CD14-positive monocyte (primary cell): ENCODE results near the gene PTPRD. TPM values are rescaled to one million over a fixed set of nuclear protein-coding genes. Genes with fewer than 3 reads are reported as not detected.

ENCODE experiments used
- DNase-seq, 3 donors: peaks; one replicate each; pipeline ENCODE4 v3.0.0-alpha.2; 2011 to 2022
- H2AFZ ChIP-seq: 2 replicates; pipeline ENCODE4 v1.6.0; 2012; ENCODE audit warnings: mild to moderate bottlenecking, low read depth, low read length, inconsistent platforms; ENCODE audit not compliant: insufficient read depth, poor library complexity, severe bottlenecking
- H3K27ac ChIP-seq, 2 donors: 1 replicate in 1 of 2; 2 replicates in 1 of 2; pipeline ENCODE4 v1.5.1; 2012 to 2013; ENCODE audit warnings: low read length in 2 of 2, control low read depth in 1 of 2, inconsistent platforms in 1 of 2, low read depth in 1 of 2, mild to moderate bottlenecking in 1 of 2
- H3K27me3 ChIP-seq, 2 donors: one replicate each; pipeline versions ENCODE4 v1.6.0 to v1.6.1; 2011 to 2013; ENCODE audit warnings: low read length in 2 of 2; ENCODE audit not compliant: control insufficient read depth in 2 of 2, insufficient read depth in 2 of 2
- H3K36me3 ChIP-seq, 2 donors: replicated peaks in 1 of 2; 1 replicate in 1 of 2; 2 replicates in 1 of 2; pipeline versions ENCODE4 v1.5.1 to v1.6.1; 2012 to 2013; ENCODE audit warnings: low read length in 2 of 2, control low read depth in 1 of 2, inconsistent platforms in 1 of 2, mild to moderate bottlenecking in 1 of 2; ENCODE audit not compliant: insufficient read depth in 2 of 2, control insufficient read depth in 1 of 2
- H3K4me1 ChIP-seq, 2 donors: 1 replicate in 1 of 2; 2 replicates in 1 of 2; pipeline versions ENCODE4 v1.5.1 to v1.6.1; 2012 to 2013; ENCODE audit warnings: low read length in 2 of 2, control low read depth in 1 of 2, inconsistent platforms in 1 of 2, mild to moderate bottlenecking in 1 of 2, moderate library complexity in 1 of 2; ENCODE audit not compliant: insufficient read depth in 2 of 2, control insufficient read depth in 1 of 2
- H3K4me2 ChIP-seq: replicated peaks from 2 replicates; pipeline ENCODE3; 2012; ENCODE audit warnings: low read length, moderate library complexity, mild to moderate bottlenecking; ENCODE audit not compliant: poor library complexity, severe bottlenecking; ENCODE audit errors: extremely low read depth
- H3K4me3 ChIP-seq, 3 experiments: fragments of 200-600 bp in 1 of 3; sonication (generic) in 1 of 3; replicated peaks in 1 of 3; 1 replicate in 2 of 3; 2 replicates in 1 of 3; pipeline ENCODE4 v1.5.1; 2011 to 2013; ENCODE audit warnings: low read length in 3 of 3, mild to moderate bottlenecking in 3 of 3, control low read depth in 2 of 3, low read depth in 2 of 3, inconsistent platforms in 1 of 3, moderate library complexity in 1 of 3
- H3K79me2 ChIP-seq: 2 replicates; pipeline ENCODE4 v1.6.0; 2012; ENCODE audit warnings: mild to moderate bottlenecking, control low read depth, inconsistent platforms, low read length, moderate library complexity; ENCODE audit not compliant: insufficient read depth
- H3K9ac ChIP-seq: 2 replicates; pipeline ENCODE4 v1.6.0; 2017; ENCODE audit warnings: low read length, mild to moderate bottlenecking; ENCODE audit not compliant: insufficient read depth, poor library complexity, severe bottlenecking
- H3K9me3 ChIP-seq, 2 donors: replicated peaks in 1 of 2; 1 replicate in 1 of 2; 2 replicates in 1 of 2; pipeline versions ENCODE4 v1.5.1 to v1.6.1; 2012 to 2013; ENCODE audit warnings: low read length in 2 of 2, control low read depth in 1 of 2; ENCODE audit not compliant: control insufficient read depth in 1 of 2, insufficient read depth in 1 of 2
- H4K20me1 ChIP-seq: 2 replicates; pipeline ENCODE4 v1.6.0; 2012; ENCODE audit warnings: mild to moderate bottlenecking, low read length, control low read depth, moderate library complexity; ENCODE audit not compliant: insufficient read depth
- H3K27ac Mint-ChIP-seq, 7 donors: one replicate each; pipeline ENCODE4 v1.8.0; 2020; ENCODE audit warnings: mild to moderate bottlenecking in 7 of 7, mixed read lengths in 7 of 7, moderate library complexity in 6 of 7, inconsistent platforms in 2 of 7
- H3K27me3 Mint-ChIP-seq, 3 donors: one replicate each; pipeline ENCODE4 v1.8.0; 2021 to 2022; ENCODE audit warnings: low read depth in 3 of 3, mild to moderate bottlenecking in 3 of 3, mixed read lengths in 3 of 3, moderate library complexity in 3 of 3, inconsistent platforms in 1 of 3
- H3K36me3 Mint-ChIP-seq, 2 donors: one replicate each; pipeline ENCODE4 v1.8.0; 2020; ENCODE audit warnings: mixed read lengths in 2 of 2, inconsistent platforms in 1 of 2, mild to moderate bottlenecking in 1 of 2
- H3K4me1 Mint-ChIP-seq: one replicate; pipeline ENCODE4 v1.8.0; 2020; ENCODE audit warnings: mild to moderate bottlenecking, mixed read lengths
- H3K4me3 Mint-ChIP-seq, 2 donors: one replicate each; pipeline ENCODE4 v1.8.0; 2020; ENCODE audit warnings: mild to moderate bottlenecking in 2 of 2, mixed read lengths in 2 of 2, moderate library complexity in 1 of 2
- H3K9me3 Mint-ChIP-seq, 7 donors: one replicate each; pipeline ENCODE4 v1.8.0; 2020 to 2022; ENCODE audit warnings: mixed read lengths in 7 of 7, mild to moderate bottlenecking in 6 of 7, moderate library complexity in 6 of 7, inconsistent platforms in 2 of 7
- WGBS: methylation state at CpG from one replicate; pipeline ENCODE4 v1.1.5; 2013; ENCODE audit warnings: missing lambda C conversion rate; ENCODE audit not compliant: insufficient coverage; 5-methylcytosine and 5-hydroxymethylcytosine counted together
- intact Hi-C, 2 donors: fragments of 100-400 bp; cut with micrococcal nuclease; formaldehyde crosslinking; loops; one replicate each; pipeline versions ENCODE4 v1.15.0 to v1.15.1; 2023
- polyA plus RNA-seq, 3 donors: library from polyadenylated mRNA; depleted of rRNA in 1 of 3; unstranded in 2 of 3; stranded (reverse) in 1 of 3; fragments of 300-500 nt in 2 of 3; fragments of >200 nt in 1 of 3; fragmentation: Illumina TruSeq in 2 of 3; gene quantifications; 1 replicate in 2 of 3; 2 replicates in 1 of 3; pipeline ENCODE4 v1.2.3, GENCODE V29; 2012 to 2021
- TF ChIP-seq, protein P1 (sequence below): fragments of 200-600 bp; IDR thresholded peaks from one replicate; pipeline ENCODE4 v1.8.0; 2022; ENCODE audit warnings: antibody characterized with exemption, mild to moderate bottlenecking

The PTPRD gene
- polyA plus RNA-seq, 3 donors = not detected

- peaks cover 0 to 4% (median 0%) of the 10 kb centered on the region in 7 donors for H3K9me3 Mint-ChIP-seq
- intact Hi-C loops = no loop called here
- no peaks in the 10 kb centered on the region for H3K9me3 ChIP-seq
- H4K20me1 ChIP-seq = no peaks in the 10 kb centered on the region
- no peaks in the 10 kb centered on the region for H3K79me2 ChIP-seq
- no peaks in the 10 kb centered on the region for H3K36me3 Mint-ChIP-seq
- H3K4me3 Mint-ChIP-seq = peak overlapping the region in 1 of 2 donors; percentile 9
- TF ChIP-seq, protein P1, sequence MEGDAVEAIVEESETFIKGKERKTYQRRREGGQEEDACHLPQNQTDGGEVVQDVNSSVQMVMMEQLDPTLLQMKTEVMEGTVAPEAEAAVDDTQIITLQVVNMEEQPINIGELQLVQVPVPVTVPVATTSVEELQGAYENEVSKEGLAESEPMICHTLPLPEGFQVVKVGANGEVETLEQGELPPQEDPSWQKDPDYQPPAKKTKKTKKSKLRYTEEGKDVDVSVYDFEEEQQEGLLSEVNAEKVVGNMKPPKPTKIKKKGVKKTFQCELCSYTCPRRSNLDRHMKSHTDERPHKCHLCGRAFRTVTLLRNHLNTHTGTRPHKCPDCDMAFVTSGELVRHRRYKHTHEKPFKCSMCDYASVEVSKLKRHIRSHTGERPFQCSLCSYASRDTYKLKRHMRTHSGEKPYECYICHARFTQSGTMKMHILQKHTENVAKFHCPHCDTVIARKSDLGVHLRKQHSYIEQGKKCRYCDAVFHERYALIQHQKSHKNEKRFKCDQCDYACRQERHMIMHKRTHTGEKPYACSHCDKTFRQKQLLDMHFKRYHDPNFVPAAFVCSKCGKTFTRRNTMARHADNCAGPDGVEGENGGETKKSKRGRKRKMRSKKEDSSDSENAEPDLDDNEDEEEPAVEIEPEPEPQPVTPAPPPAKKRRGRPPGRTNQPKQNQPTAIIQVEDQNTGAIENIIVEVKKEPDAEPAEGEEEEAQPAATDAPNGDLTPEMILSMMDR = no peak
- H2AFZ ChIP-seq = no peak overlapping the region
- H3K27me3 Mint-ChIP-seq = peaks cover 4 to 7% (median 6%) of the 10 kb centered on the region in 3 donors
- peaks cover 0 to 7% of the 10 kb centered on the region in 2 donors for H3K4me1 ChIP-seq
- H3K9ac ChIP-seq = no peak overlapping the region
- no peak overlapping the region for H3K27ac ChIP-seq
- H3K4me3 ChIP-seq = no peak overlapping the region
- no peak overlapping the region for H3K4me2 ChIP-seq
- no peaks in the 10 kb centered on the region for H3K27me3 ChIP-seq
- H3K36me3 ChIP-seq = no peaks in the 10 kb centered on the region
- WGBS = 24% methylated on average over 5 of the region's 7 CpGs
- no peak overlapping the region for H3K27ac Mint-ChIP-seq
- no peak for DNase-seq
- peaks cover 14% of the 10 kb centered on the region for H3K4me1 Mint-ChIP-seq
These were observed 1882.2 kb downstream of the PTPRD start for GRCh38 chr9:8730618-8731017.

DNA sequence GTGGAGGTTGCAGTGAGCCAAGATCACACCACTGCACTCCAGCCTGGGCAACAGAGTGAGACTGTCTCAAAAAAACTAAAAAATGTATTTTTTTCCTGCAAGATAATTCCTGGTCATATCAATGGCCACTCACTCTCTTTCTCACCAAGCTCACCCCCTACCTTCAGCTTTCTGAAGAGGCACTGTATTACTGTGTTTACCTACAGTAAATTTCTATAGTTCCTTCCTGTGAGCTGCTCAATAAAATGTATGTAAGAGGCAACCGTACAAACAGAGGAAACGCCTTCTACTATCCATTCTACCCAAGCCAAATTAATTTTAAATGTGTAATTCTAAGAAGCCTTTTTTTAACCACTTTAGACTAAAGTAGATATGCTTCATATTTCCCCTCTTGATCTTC lies 1883.9 kb downstream of the PTPRD start:
- TF ChIP-seq, protein P1 = no peak
- no peaks in the 10 kb centered on the region for H3K36me3 ChIP-seq
- no peaks in the 10 kb centered on the region for H3K36me3 Mint-ChIP-seq

More for the DNA sequence above, 1883.9 kb downstream of the PTPRD start:
- peaks cover 4 to 7% (median 5%) of the 10 kb centered on the region in 3 donors for H3K27me3 Mint-ChIP-seq
- no peak for DNase-seq
- H3K9ac ChIP-seq = no peak overlapping the region
- H3K4me2 ChIP-seq = no peak overlapping the region
- H3K4me1 ChIP-seq = peaks cover 0 to 5% of the 10 kb centered on the region in 2 donors
- no peak overlapping the region for H3K27ac Mint-ChIP-seq
- no peak overlapping the region for H3K4me3 ChIP-seq
- peaks cover 0 to 4% (median 0%) of the 10 kb centered on the region in 7 donors for H3K9me3 Mint-ChIP-seq
- intact Hi-C loops = no loop called here
- no peaks in the 10 kb centered on the region for H3K9me3 ChIP-seq
- no peaks in the 10 kb centered on the region for H3K27me3 ChIP-seq
- peaks cover 7% of the 10 kb centered on the region for H3K4me1 Mint-ChIP-seq
- no peaks in the 10 kb centered on the region for H3K79me2 ChIP-seq
- no peak overlapping the region for H2AFZ ChIP-seq
- H3K27ac ChIP-seq = no peak overlapping the region
- no peak overlapping the region for H3K4me3 Mint-ChIP-seq
- WGBS = no CpG with 5 or more reads among the region's 2 CpGs
- H4K20me1 ChIP-seq = no peaks in the 10 kb centered on the region
